ENCODE measurements around the gene OVCH2.

- TF ChIP-seq SP1 (CRISPR knock-in tag; conservative IDR thresholded peaks at IDR 0.05), result no peak
- no peak for TF ChIP-seq IRF2 (CRISPR knock-in tag; IDR thresholded peaks at IDR 0.05; ENCODE audit: borderline replicate concordance, low read depth)
- TF ChIP-seq, protein P1, sequence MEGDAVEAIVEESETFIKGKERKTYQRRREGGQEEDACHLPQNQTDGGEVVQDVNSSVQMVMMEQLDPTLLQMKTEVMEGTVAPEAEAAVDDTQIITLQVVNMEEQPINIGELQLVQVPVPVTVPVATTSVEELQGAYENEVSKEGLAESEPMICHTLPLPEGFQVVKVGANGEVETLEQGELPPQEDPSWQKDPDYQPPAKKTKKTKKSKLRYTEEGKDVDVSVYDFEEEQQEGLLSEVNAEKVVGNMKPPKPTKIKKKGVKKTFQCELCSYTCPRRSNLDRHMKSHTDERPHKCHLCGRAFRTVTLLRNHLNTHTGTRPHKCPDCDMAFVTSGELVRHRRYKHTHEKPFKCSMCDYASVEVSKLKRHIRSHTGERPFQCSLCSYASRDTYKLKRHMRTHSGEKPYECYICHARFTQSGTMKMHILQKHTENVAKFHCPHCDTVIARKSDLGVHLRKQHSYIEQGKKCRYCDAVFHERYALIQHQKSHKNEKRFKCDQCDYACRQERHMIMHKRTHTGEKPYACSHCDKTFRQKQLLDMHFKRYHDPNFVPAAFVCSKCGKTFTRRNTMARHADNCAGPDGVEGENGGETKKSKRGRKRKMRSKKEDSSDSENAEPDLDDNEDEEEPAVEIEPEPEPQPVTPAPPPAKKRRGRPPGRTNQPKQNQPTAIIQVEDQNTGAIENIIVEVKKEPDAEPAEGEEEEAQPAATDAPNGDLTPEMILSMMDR (IDR thresholded peaks at IDR 0.05), result peak; percentile 94
- no peak for TF ChIP-seq NR2C2 (CRISPR knock-in tag; IDR thresholded peaks at IDR 0.05)
- TF ChIP-seq ELF4 (CRISPR knock-in tag; IDR thresholded peaks at IDR 0.05; ENCODE audit: low read depth), result no peak
- TF ChIP-seq, protein P2, sequence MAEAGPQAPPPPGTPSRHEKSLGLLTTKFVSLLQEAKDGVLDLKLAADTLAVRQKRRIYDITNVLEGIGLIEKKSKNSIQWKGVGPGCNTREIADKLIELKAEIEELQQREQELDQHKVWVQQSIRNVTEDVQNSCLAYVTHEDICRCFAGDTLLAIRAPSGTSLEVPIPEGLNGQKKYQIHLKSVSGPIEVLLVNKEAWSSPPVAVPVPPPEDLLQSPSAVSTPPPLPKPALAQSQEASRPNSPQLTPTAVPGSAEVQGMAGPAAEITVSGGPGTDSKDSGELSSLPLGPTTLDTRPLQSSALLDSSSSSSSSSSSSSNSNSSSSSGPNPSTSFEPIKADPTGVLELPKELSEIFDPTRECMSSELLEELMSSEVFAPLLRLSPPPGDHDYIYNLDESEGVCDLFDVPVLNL (CRISPR knock-in tag; IDR thresholded peaks at IDR 0.05; ENCODE audit: borderline replicate concordance, low read depth), result no peak
- no peak for TF ChIP-seq ZNF232 (CRISPR knock-in tag; IDR thresholded peaks at IDR 0.05)
Measured at GRCh38 chr11:7665473-7666291, 40.6 kb downstream of the OVCH2 start.
